Heart right ventricle (tissue), 16 donors: ENCODE measurements around the gene NFKB1. TPM values are rescaled to one million over a fixed set of nuclear protein-coding genes. Genes with fewer than 3 reads are reported as not detected.
A peak's percentile ranks its signal among the peaks of the same experiment; 100 is the strongest.

Source experiments
- ATAC-seq, 8 donors: fragments of 200-7000 bp; cut with Tn5 transposase; one replicate each; pipeline ENCODE4 v1.9.1; 2020; ENCODE audit warnings: mild to moderate bottlenecking in 8 of 8, moderate library complexity in 8 of 8, moderate number of reproducible peaks in 1 of 8
- DNase-seq, 2 donors: peaks; one replicate each; pipeline ENCODE4 v3.0.0-alpha.2; 2020
- H3K27ac ChIP-seq, 10 donors: fragments of 200-600 bp; sonication (generic) in 2 of 10; one replicate each; pipeline versions ENCODE4 v1.5.0 to v1.8.0; 2020 to 2022; ENCODE audit warnings: mild to moderate bottlenecking in 3 of 10
- H3K27me3 ChIP-seq, 7 donors: fragments of 200-600 bp; one replicate each; pipeline ENCODE4 v1.8.0; 2021 to 2022; ENCODE audit warnings: mild to moderate bottlenecking in 2 of 7
- H3K36me3 ChIP-seq, 9 donors: fragments of 200-600 bp; sonication (generic) in 1 of 9; one replicate each; pipeline versions ENCODE4 v1.5.0 to v1.8.0; 2020 to 2022; ENCODE audit warnings: mild to moderate bottlenecking in 2 of 9
- H3K4me1 ChIP-seq, 9 donors: fragments of 200-600 bp; sonication (generic) in 1 of 9; one replicate each; pipeline versions ENCODE4 v1.5.0 to v1.8.0; 2020 to 2022; ENCODE audit warnings: mild to moderate bottlenecking in 4 of 9
- H3K4me3 ChIP-seq, 10 donors: fragments of 200-600 bp; sonication (generic) in 2 of 10; one replicate each; pipeline versions ENCODE4 v1.5.0 to v1.8.0; 2020 to 2022; ENCODE audit warnings: mild to moderate bottlenecking in 7 of 10, moderate library complexity in 2 of 10
- H3K9me3 ChIP-seq, 11 donors: fragments of 200-600 bp in 10 of 11; sonication (generic) in 2 of 11; one replicate each; pipeline versions ENCODE4 v1.5.0 to v1.8.0; 2013 to 2022; ENCODE audit warnings: mild to moderate bottlenecking in 2 of 11, control low read depth in 1 of 11, moderate library complexity in 1 of 11
- WGBS, 2 donors: extraction: QIAGEN DNeasy Blood & Tissue Kit; methylation state at CpG; one replicate each; pipeline ENCODE4 v1.1.7; 2013; ENCODE audit warnings: inconsistent platforms in 1 of 2; 5-methylcytosine and 5-hydroxymethylcytosine counted together
- intact Hi-C, 10 donors: fragments of 100-400 bp; cut with DNase I; formaldehyde crosslinking; loops; one replicate each; pipeline versions ENCODE4 v1.11.1 to v1.14.2; 2022
- polyA plus RNA-seq, 2 donors: library from polyadenylated mRNA; stranded (reverse); fragments of 200-250 nt; gene quantifications; one replicate each; pipeline ENCODE4 v1.2.3, GENCODE V29; 2013
- total RNA-seq, 10 donors: library from RNA; stranded (reverse); fragmentation: NEBNext Ultra II Directional in 3 of 10; extraction: Animal tissue kit (Norgen Biotek cat#: 25700) in 3 of 10; gene quantifications; one replicate each; pipeline versions ENCODE4 v1.2.1 to v1.2.4, GENCODE V29; 2021 to 2023
- TF ChIP-seq, protein P1 (sequence below), 9 donors: fragments of 200-600 bp; sonication (generic) in 2 of 9; IDR thresholded peaks; one replicate each; pipeline versions ENCODE4 v1.5.0 to v1.8.0; 2021 to 2022; ENCODE audit warnings: antibody characterized with exemption in 9 of 9, mild to moderate bottlenecking in 5 of 9, moderate library complexity in 1 of 9
- donor health status: Arrhythmogenic right ventricular cardiomyopathy.
- donor health status: ischemic (EF 13 %, LVEDD 7.1; RV severe dilation, severe dysfunction).
- donor health status: healthy with polysubstance abuse.
- donor health status: DM: no; HTN: yes; CAD: no.
- donor health status: DM: no; HTN: no; CAD: no.
- donor health status: ischemic (EF 25% LVEDD 6.9; RV normal size, moderate dysfunction).
- donor health status: ischemic (EF 25% LVEDD 5.7; RV mildly dilated, moderate dysfunction).
- donor health status: healthy.
- donor health status: DM: yes; HTN: yes; CAD: no.
- donor health status: Ischemic cardiomyopathy.
- donor health status: ischemic (EF 35%, LVEDD 5.7; RV mildly dilated, moderate dysfunction).
- donor health status: nonischemic (EF 11% LVEDD 7.7; RV severe dilation, severe dysfunction).
- donor health status: DM: yes; HTN: yes; CAD: no.
- donor health status: PGD.
- donor health status: ischemic (EF 29% LVEDD 5.4; RV normal size, mild dysfunction).
- donor health status: nonischemic (EF 23%, LVEDD 6.1; RV moderate dilation, normal function).

NFKB1 gene
- total and polyA plus RNA-seq, 12 donors, result 4.5 to 30.3 (median 19.9) TPM

DNA sequence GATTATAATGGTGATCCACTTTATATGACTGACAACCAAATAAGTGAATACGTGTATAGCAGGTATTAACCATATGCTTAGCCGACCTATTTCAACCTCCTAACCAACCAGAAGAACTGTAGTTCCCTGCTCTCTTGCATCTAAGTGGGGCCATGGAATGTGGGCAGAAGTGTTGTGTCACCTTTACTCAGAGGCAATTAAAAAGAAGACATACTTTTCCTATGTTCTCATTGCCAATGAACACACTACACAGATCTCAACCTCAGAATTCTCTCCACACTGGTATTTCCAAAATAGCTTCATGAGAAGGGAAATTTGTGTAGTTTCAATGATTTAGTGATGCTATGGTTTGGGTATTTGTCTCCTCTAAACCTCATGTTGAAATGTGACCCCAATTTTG, 3.2 kb upstream of the NFKB1 start:
- no peaks in the 10 kb centered on the region for H3K27me3 ChIP-seq
- H3K9me3 ChIP-seq, result no peaks in the 10 kb centered on the region
- DNase-seq, result no peak
- no peak for ATAC-seq
- TF ChIP-seq, protein P1, sequence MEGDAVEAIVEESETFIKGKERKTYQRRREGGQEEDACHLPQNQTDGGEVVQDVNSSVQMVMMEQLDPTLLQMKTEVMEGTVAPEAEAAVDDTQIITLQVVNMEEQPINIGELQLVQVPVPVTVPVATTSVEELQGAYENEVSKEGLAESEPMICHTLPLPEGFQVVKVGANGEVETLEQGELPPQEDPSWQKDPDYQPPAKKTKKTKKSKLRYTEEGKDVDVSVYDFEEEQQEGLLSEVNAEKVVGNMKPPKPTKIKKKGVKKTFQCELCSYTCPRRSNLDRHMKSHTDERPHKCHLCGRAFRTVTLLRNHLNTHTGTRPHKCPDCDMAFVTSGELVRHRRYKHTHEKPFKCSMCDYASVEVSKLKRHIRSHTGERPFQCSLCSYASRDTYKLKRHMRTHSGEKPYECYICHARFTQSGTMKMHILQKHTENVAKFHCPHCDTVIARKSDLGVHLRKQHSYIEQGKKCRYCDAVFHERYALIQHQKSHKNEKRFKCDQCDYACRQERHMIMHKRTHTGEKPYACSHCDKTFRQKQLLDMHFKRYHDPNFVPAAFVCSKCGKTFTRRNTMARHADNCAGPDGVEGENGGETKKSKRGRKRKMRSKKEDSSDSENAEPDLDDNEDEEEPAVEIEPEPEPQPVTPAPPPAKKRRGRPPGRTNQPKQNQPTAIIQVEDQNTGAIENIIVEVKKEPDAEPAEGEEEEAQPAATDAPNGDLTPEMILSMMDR (IDR thresholded peaks at IDR 0.05), result no peak
- peaks cover 5 to 24% (median 14%) of the 10 kb centered on the region in 9 donors for H3K4me1 ChIP-seq
- no peak overlapping the region for H3K27ac ChIP-seq
- no peak overlapping the region for H3K4me3 ChIP-seq
- WGBS, 2 donors, result 92 to 98% methylated on average over 2 of the region's 2 CpGs
- no peaks in the 10 kb centered on the region for H3K36me3 ChIP-seq
- intact Hi-C loops, result no loop called here

DNA sequence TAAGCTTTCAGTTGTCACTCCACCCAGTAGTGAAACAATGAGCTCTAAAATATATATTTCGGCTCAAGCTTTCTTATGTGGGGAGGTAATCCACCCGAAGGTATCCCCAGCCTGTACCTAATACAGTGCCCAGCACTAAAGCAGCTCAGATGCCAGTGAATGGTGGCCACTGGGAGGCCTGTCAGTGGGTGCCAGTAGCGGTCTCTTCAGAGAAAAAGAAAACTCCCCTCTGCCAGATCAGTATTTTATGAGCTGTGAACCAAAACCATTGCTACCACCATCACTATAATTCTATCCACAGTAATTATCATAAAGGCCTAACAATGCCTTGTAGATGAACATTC, 835 bp upstream of the NFKB1 start:
- Histone ChIP-seq H3K27ac (peak overlapping the region; percentile 93 to 100 (median 98)), H3K9me3 (no peaks in the 10 kb centered on the region), H3K27me3 (no peaks in the 10 kb centered on the region), H3K36me3 (no peaks in the 10 kb centered on the region), H3K4me3 (peak overlapping the region in 9 of 10 donors; percentile 65 to 98 (median 90)), H3K4me1 (peaks cover 5 to 40% (median 37%) of the 10 kb centered on the region in 9 donors)
- TF ChIP-seq, protein P1 (IDR thresholded peaks at IDR 0.05), result peak in 2 of 9 donors; percentile 19 to 27
- intact Hi-C loops, result loop anchor here in 9 of 10 donors (5.0 to 10.0 kb wide), 11 partner anchors 52 to 364 kb away; partner anchors contain the start of genes UBE2D3 (in 2 of the 9) and CISD2 (in 1 of the 9)
- ATAC-seq, result peak in 4 of 8 donors; percentile 29 to 37 (median 31)
- 73 to 77% methylated on average over 3 of the region's 3 CpGs for WGBS, 2 donors
- DNase-seq, result peak in 1 of 2 donors; percentile 18

DNA sequence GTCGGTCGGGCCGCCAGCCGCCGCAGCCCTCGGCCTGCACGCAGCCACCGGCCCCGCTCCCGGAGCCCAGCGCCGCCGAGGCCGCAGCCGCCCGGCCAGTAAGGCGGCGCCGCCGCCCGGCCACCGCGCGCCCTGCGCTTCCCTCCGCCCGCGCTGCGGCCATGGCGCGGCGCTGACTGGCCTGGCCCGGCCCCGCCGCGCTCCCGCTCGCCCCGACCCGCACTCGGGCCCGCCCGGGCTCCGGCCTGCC, 213 bp downstream of the NFKB1 start:
- DNase-seq (no peak), ATAC-seq (peak in 6 of 8 donors; percentile 38 to 81 (median 72))
- Histone ChIP-seq H3K27me3 (no peaks in the 10 kb centered on the region), H3K4me3 (peak overlapping the region; percentile 65 to 98 (median 89)), H3K27ac (peak overlapping the region; percentile 93 to 100 (median 98)), H3K9me3 (no peaks in the 10 kb centered on the region), H3K36me3 (no peaks in the 10 kb centered on the region), H3K4me1 (peaks cover 5 to 51% (median 47%) of the 10 kb centered on the region in 9 donors)
- 0 to 1% methylated on average over 7 to 44 of the region's 44 CpGs for WGBS, 2 donors
- TF ChIP-seq, protein P1 (IDR thresholded peaks at IDR 0.05), result no peak
- intact Hi-C loops, result loop anchor here in 9 of 10 donors (5.0 to 10.0 kb wide), 11 partner anchors 51 to 363 kb away; partner anchors contain the start of genes UBE2D3 (in 2 of the 9) and CISD2 (in 1 of the 9)

DNA sequence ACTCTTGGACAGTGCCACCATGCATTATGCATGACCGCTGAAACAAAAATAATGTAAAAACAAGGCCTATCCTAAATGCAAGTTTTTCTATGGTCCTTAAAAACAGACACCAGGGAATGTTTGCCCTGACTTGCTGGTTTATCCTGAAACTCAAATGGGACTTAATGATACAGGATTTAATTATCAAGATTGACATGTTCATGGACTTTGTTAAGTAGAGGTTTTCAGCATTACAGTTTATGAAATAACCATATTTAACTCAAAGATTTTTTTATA, 1.3 kb downstream of the NFKB1 start:
- Histone ChIP-seq H3K4me1 (peaks cover 5 to 61% (median 56%) of the 10 kb centered on the region in 9 donors), H3K36me3 (no peaks in the 10 kb centered on the region), H3K27me3 (no peaks in the 10 kb centered on the region), H3K27ac (peak overlapping the region; percentile 93 to 100 (median 98)), H3K9me3 (no peaks in the 10 kb centered on the region), H3K4me3 (peak overlapping the region; percentile 65 to 98 (median 89))
- intact Hi-C loops, result loop anchor here in 9 of 10 donors (5.0 to 10.0 kb wide), 11 partner anchors 50 to 362 kb away; partner anchors contain the start of genes UBE2D3 (in 2 of the 9) and CISD2 (in 1 of the 9)
- no peak for ATAC-seq
- TF ChIP-seq, protein P1 (IDR thresholded peaks at IDR 0.05), result no peak
- WGBS, 2 donors, result 4 to 11% methylated on average over 1 of the region's 1 CpG
- no peak for DNase-seq
